A673 (cell line): ENCODE measurements around the gene MYRFL. TPM values are rescaled to one million over a fixed set of nuclear protein-coding genes. Genes with fewer than 3 reads are reported as not detected.
"Not testable (repeated sequence)": the region's sequence is repeated elsewhere in the genome, so short reads cannot be mapped to it uniquely, and the experiment has no call there.

ENCODE experiments used
- BruUV-seq: library from RNA; stranded (reverse); fragments of 400-500 nt; replicated peaks from 2 replicates; lab custom pipeline; 2021; lab: Mats Ljungman, UMichigan
- CTCF ChIA-PET: fragments of 300-600 bp; sonication (Branson Sonifier 250); formaldehyde crosslinking; loops from one replicate; lab custom pipeline; 2022; ENCODE audit warnings: antibody characterized with exemption; lab: Charles Lee
- POLR2A ChIA-PET: fragments of 300-600 bp; sonication (Branson Sonifier 250); formaldehyde crosslinking; loops from one replicate; lab custom pipeline; 2022; ENCODE audit warnings: antibody characterized with exemption; ENCODE audit not compliant: low non-redundant PET; lab: Charles Lee
- DNase-seq: peaks from one replicate; pipeline ENCODE4 v3.0.0-alpha.2; 2015; ENCODE audit warnings: low spot score
- H3K27ac ChIP-seq: fragments of 200-600 bp; sonication (generic); 2 replicates; pipeline ENCODE4 v1.5.1; 2016; ENCODE audit warnings: mixed run types, low read depth, mild to moderate bottlenecking, mixed read lengths, antibody characterized with exemption, low read length; ENCODE audit not compliant: poor library complexity, severe bottlenecking
- H3K27me3 ChIP-seq: fragments of 200-600 bp; sonication (generic); replicated peaks from 2 replicates; pipeline ENCODE4 v1.6.1; 2017; ENCODE audit warnings: mixed run types, low read depth, mild to moderate bottlenecking, mixed read lengths, antibody characterized with exemption, low read length; ENCODE audit not compliant: insufficient read depth, poor library complexity
- H3K36me3 ChIP-seq: fragments of 200-600 bp; sonication (generic); 2 replicates; pipeline ENCODE4 v1.6.1; 2016; ENCODE audit warnings: mixed run types, mild to moderate bottlenecking, mixed read lengths, antibody characterized with exemption, low read length; ENCODE audit not compliant: insufficient read depth, poor library complexity, severe bottlenecking
- H3K4me1 ChIP-seq: fragments of 200-600 bp; sonication (generic); 2 replicates; pipeline ENCODE4 v1.6.1; 2017; ENCODE audit warnings: mixed run types, mild to moderate bottlenecking, mixed read lengths, antibody characterized with exemption, low read length; ENCODE audit not compliant: insufficient read depth, poor library complexity, severe bottlenecking
- H3K4me3 ChIP-seq: fragments of 200-600 bp; sonication (generic); 2 replicates; pipeline ENCODE4 v1.5.1; 2016; ENCODE audit warnings: low read depth, mixed run types, mild to moderate bottlenecking, mixed read lengths, low read length; ENCODE audit not compliant: poor library complexity, severe bottlenecking
- H3K9me3 ChIP-seq: fragments of 200-600 bp; sonication (generic); 2 replicates; pipeline ENCODE4 v1.6.1; 2016; ENCODE audit warnings: mixed run types, low read depth, mild to moderate bottlenecking, mixed read lengths, antibody characterized with exemption, low read length; ENCODE audit not compliant: poor library complexity, severe bottlenecking
- CTCF ChIP-seq: fragments of 300-800, 200-600 bp; sonication (generic); conservative IDR thresholded peaks from 2 replicates; pipeline ENCODE4 v1.5.1; 2017; ENCODE audit warnings: low read depth, mild to moderate bottlenecking, antibody characterized with exemption, low read length, moderate library complexity, mixed read lengths
- EZH2 ChIP-seq: fragments of 200-600 bp; sonication (generic); IDR thresholded peaks from 2 replicates; pipeline ENCODE4 v1.6.1; 2017; ENCODE audit warnings: borderline replicate concordance, low read depth, mild to moderate bottlenecking, mixed read lengths, antibody characterized with exemption, low read length; ENCODE audit not compliant: poor library complexity, severe bottlenecking
- intact Hi-C: fragments of 100-400 bp; cut with micrococcal nuclease; formaldehyde crosslinking; loops from one replicate; pipeline ENCODE4 v1.10.0; 2022; ENCODE audit not compliant: unreplicated experiment
- total RNA-seq: library from RNA; stranded (reverse); gene quantifications from 2 replicates; pipeline ENCODE4 v1.2.3, GENCODE V29; 2021

The MYRFL gene
- total RNA-seq, 1 experiment from 2014 or later = not detected

- no peak for DNase-seq
Observed at GRCh38 chr12:69789351-69789750, 35.7 kb upstream of the MYRFL start.

GRCh38 chr12:69792533-69792932 is 32.5 kb upstream of the MYRFL start:
- Histone ChIP-seq H3K9me3 (peaks cover 21% of the 10 kb centered on the region), H3K36me3 (peaks cover 3% of the 10 kb centered on the region), H3K4me1 (no peaks in the 10 kb centered on the region), H3K27me3 (no peaks in the 10 kb centered on the region), H3K27ac (no peak overlapping the region), H3K4me3 (no peak overlapping the region)
- TF ChIP-seq CTCF (no peak), EZH2 (no peak)
- DNase-seq = no peak
- POLR2A ChIA-PET = no interaction called here
- intact Hi-C loops = no loop called here
- CTCF ChIA-PET = interaction anchor here (0.6 kb wide), 1 partner anchor 41 kb away, joined by 11 read pairs; no protein-coding TSS in a partner anchor
- no TSS peak for BruUV-seq

More at GRCh38 chr12:69789351-69789750, 35.7 kb upstream of the MYRFL start:
- Histone ChIP-seq H3K27ac (no peak overlapping the region), H3K9me3 (peaks cover 21% of the 10 kb centered on the region), H3K36me3 (peaks cover 3% of the 10 kb centered on the region), H3K27me3 (no peaks in the 10 kb centered on the region), H3K4me1 (no peaks in the 10 kb centered on the region), H3K4me3 (no peak overlapping the region)
- no TSS peak for BruUV-seq
- POLR2A ChIA-PET = no interaction called here
- intact Hi-C loops = no loop called here
- TF ChIP-seq CTCF = no peak
- TF ChIP-seq EZH2 = no peak
- CTCF ChIA-PET = no interaction called here

GRCh38 chr12:69807101-69807897 is 17.7 kb upstream of the MYRFL start:
- H3K4me3 ChIP-seq, H3K27ac ChIP-seq, BruUV-seq, POLR2A ChIA-PET, H3K9me3 ChIP-seq, H3K36me3 ChIP-seq, CTCF ChIA-PET, intact Hi-C loops, H3K4me1 ChIP-seq, H3K27me3 ChIP-seq, DNase-seq: not testable (repeated sequence)
